Measurements from ENCODE around the gene SIK3. TPM values are rescaled to one million over a fixed set of nuclear protein-coding genes. Genes with fewer than 3 reads are reported as not detected.

SIK3 gene
- polyA plus RNA-seq, 6 donors from 2014 or later: 27.7 to 52.1 (median 35.6) TPM

- Mint-ChIP-seq H3K27ac (no peak overlapping the region), H3K27me3 (peaks cover 12 to 24% (median 16%) of the 10 kb centered on the region in 3 donors), H3K4me3 (no peak overlapping the region), H3K9me3 (no peaks in the 10 kb centered on the region), H3K4me1 (peaks cover 0 to 4% (median 0%) of the 10 kb centered on the region in 3 donors), H3K36me3 (no peaks in the 10 kb centered on the region)
- no peak for ATAC-seq (ENCODE audit: low read depth in 2 of 2)
- no peak for DNase-seq
Measured at GRCh38 chr11:116797816-116798215, 300.4 kb downstream of the SIK3 start.

- DNase-seq: no peak
- H3K4me3 Mint-ChIP-seq: no peak overlapping the region
- ATAC-seq (ENCODE audit: low read depth in 2 of 2): no peak
- peaks cover 0 to 5% (median under 1%) of the 10 kb centered on the region in 3 donors for H3K4me1 Mint-ChIP-seq
- H3K27ac Mint-ChIP-seq: no peak overlapping the region
- H3K27me3 Mint-ChIP-seq: peaks cover 8 to 24% (median 9%) of the 10 kb centered on the region in 3 donors
- no peaks in the 10 kb centered on the region for H3K36me3 Mint-ChIP-seq
- H3K9me3 Mint-ChIP-seq: no peaks in the 10 kb centered on the region
Measured at GRCh38 chr11:116796548-116796947, 301.7 kb downstream of the SIK3 start.

- H3K36me3 Mint-ChIP-seq: no peaks in the 10 kb centered on the region
- H3K27me3 Mint-ChIP-seq: peaks cover 5 to 24% (median 18%) of the 10 kb centered on the region in 3 donors
- H3K4me1 Mint-ChIP-seq: peaks cover 6 to 10% (median 9%) of the 10 kb centered on the region in 3 donors
- H3K27ac Mint-ChIP-seq: no peak overlapping the region
- no peak for DNase-seq
- H3K4me3 Mint-ChIP-seq: no peak overlapping the region
- no peak for ATAC-seq (ENCODE audit: low read depth in 2 of 2)
- no peaks in the 10 kb centered on the region for H3K9me3 Mint-ChIP-seq
Measured at GRCh38 chr11:116794851-116795250, 303.4 kb downstream of the SIK3 start.

- Mint-ChIP-seq H3K27me3 (peaks cover 5 to 19% (median 18%) of the 10 kb centered on the region in 3 donors), H3K36me3 (no peaks in the 10 kb centered on the region), H3K4me1 (peaks cover 7 to 13% (median 10%) of the 10 kb centered on the region in 3 donors), H3K4me3 (no peak overlapping the region), H3K27ac (peak overlapping the region in 1 of 6 donors; percentile 18), H3K9me3 (no peaks in the 10 kb centered on the region)
- ATAC-seq (ENCODE audit: low read depth in 2 of 2): no peak
- no peak for DNase-seq
Measured at GRCh38 chr11:116793772-116794097, 304.5 kb downstream of the SIK3 start.

Other genes with a start within 250 kb of the SIK3 start
- 10 to 100 TPM; 18.0 to 23.3 (median 20.9) TPM for gene PAFAH1B2, start 45.9 kb upstream of the SIK3 start, polyA plus RNA-seq (ENCODE audit: low read depth in 6 of 6)
- gene SIDT2, start 80.3 kb upstream of the SIK3 start, polyA plus RNA-seq (ENCODE audit: low read depth in 6 of 6): 100 to 1,000 TPM in 1 of 6 donors, 10 to 100 TPM in 5; 19.2 to 126 (median 80.7) TPM
- 10 to 100 TPM in 2 of 6 donors, 1 to 10 TPM in 3, not detected in 1; 5.2 to 11.5 (median 6.8) TPM for gene TAGLN, start 100.9 kb upstream of the SIK3 start, polyA plus RNA-seq (ENCODE audit: low read depth in 6 of 6)
- 10 to 100 TPM; 27.8 to 61.9 (median 32.2) TPM for gene PCSK7, start 133.6 kb upstream of the SIK3 start, polyA plus RNA-seq (ENCODE audit: low read depth in 6 of 6)
- gene RNF214, start 134.2 kb upstream of the SIK3 start, polyA plus RNA-seq (ENCODE audit: low read depth in 6 of 6): 10 to 100 TPM in 4 of 6 donors, 1 to 10 TPM in 2; 1.4 to 15.5 (median 13.4) TPM
- gene BACE1-AS, start 192.9 kb upstream of the SIK3 start, polyA plus RNA-seq (ENCODE audit: low read depth in 6 of 6): 1 to 10 TPM in 1 of 6 donors, under 1 TPM in 3, not detected in 2; 0.29 to 1.2 (median 0.58) TPM
- gene BACE1, start 217.8 kb upstream of the SIK3 start, polyA plus RNA-seq (ENCODE audit: low read depth in 6 of 6): 1 to 10 TPM in 1 of 6 donors, under 1 TPM in 2, not detected in 3; 0.05 to 1.0 (median 0.07) TPM
- 10 to 100 TPM in 4 of 6 donors, 1 to 10 TPM in 2; 4.7 to 24.4 (median 13.6) TPM for gene CEP164, start 229.4 kb upstream of the SIK3 start, polyA plus RNA-seq (ENCODE audit: low read depth in 6 of 6)